Tibial nerve (tissue), 3 donors: Measurements from ENCODE around the gene IL1RL1.
A peak's percentile ranks its signal among the peaks of the same experiment; 100 is the strongest.

Experiments
- CTCF ChIP-seq, 5 experiments: fragments of 200-600 bp in 3 of 5; fragments of 450-650 bp in 2 of 5; sonication (generic) in 3 of 5; IDR thresholded peaks; one replicate each; pipeline ENCODE4 v1.5.1; 2016 to 2019; ENCODE audit warnings: antibody characterized with exemption in 5 of 5, mild to moderate bottlenecking in 3 of 5, moderate library complexity in 2 of 5
- POLR2A ChIP-seq, 2 donors: fragments of 450-650 bp; IDR thresholded peaks; one replicate each; pipeline ENCODE4 v1.6.1; 2017; ENCODE audit warnings: antibody characterized with exemption in 2 of 2, mild to moderate bottlenecking in 2 of 2, moderate library complexity in 2 of 2

GRCh38 chr2:102301867-102302362, 9.4 kb upstream of the IL1RL1 start:
- TF ChIP-seq CTCF (IDR thresholded peaks at IDR 0.05) (peak in 2 of 5 experiments; percentile 8 to 16), POLR2A (IDR thresholded peaks at IDR 0.05) (no peak)
